ENCODE data around the gene IL10RA.
"Not testable (repeated sequence)": the region's sequence is repeated elsewhere in the genome, so short reads cannot be mapped to it uniquely, and the experiment has no call there.

Gene IL10RA

DNA sequence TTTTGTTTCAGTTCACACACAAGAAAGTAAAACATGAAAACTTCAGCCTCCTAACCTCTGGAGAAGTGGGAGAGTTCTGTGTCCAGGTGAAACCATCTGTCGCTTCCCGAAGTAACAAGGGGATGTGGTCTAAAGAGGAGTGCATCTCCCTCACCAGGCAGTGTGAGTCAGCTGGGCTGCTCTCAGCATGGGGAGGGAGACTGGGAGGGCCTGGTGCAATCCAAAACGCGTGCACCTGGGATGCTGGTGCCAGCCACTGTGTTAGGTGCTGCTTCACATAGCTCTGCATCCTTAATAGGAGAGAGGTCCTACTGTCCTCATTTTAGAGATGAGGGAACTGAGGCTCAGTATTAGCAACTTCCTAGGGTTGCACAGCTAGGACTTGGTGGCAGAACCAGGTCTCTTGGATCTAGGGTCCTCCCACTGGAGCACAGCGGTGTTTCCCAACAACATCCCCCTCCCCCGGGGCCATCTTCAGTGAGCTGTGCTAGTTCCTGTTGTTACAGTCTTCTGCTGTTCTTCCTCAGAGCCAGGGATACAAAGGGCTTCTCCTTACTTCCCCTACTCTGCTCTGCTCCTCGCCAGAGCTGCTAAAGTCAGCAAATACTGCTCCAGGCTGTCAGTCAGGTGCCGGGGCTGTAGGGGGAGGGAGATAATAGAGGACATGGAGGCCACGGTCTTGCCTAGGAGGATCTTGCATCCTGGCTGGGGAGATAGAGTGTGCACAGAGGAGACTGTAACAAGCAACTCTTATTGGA, 8.0 kb downstream of the IL10RA start:
- DNase-seq, result no peak

DNA sequence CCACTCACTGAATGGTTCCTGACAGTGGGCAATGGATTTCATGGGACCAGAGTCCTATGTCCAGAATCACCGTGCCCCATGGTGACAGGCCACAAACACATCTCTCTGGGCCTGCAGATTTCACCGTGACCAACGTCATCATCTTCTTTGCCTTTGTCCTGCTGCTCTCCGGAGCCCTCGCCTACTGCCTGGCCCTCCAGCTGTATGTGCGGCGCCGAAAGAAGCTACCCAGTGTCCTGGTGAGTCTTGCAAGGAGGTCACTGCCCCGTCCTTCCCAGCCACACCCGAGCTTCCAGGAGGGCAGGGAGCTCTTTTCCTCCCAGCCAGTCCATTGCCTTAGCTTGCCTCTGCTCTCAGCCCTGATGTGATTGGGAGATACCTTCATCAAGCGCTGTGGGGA, 9.3 kb downstream of the IL10RA start:
- no peak for DNase-seq

DNA sequence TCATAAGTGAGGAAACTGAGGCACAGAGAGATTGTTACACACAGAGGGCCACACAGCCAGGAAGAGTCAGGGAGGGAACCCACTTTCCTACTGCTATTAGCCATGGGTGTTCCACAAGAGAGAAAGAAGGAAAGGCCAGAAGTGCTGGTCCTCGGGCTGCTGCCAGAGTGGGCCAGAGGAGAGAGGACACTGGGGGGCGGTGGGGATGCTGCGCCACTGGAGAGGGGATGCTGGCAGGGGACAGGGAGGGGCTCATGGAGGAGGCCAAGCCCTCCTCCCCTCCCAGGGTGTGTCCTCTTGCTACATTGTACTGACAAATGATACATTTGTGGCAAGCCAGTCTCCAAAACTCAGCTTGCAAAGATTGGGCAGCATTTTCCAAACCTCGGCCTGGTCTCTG, 9.9 kb downstream of the IL10RA start:
- no peak for DNase-seq

DNA sequence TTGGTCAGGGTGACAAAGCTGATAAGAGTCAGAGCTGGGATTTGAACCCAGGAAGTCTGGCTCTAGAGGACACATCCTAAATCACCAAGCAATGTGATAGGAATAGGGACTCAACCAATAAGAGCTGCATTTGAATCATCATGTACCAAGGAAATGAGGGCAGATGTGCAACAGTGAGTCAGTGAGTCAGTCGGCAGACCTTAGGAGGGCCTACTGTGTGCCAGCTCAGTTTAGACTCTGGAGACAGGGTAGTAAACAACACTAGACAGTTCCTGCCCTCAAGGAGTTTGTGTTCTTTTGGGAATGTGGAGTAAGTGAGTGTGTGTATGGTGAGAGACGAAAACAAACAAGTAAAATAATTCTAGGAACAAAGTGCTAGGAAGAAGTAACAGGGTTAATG, 11.2 kb downstream of the IL10RA start:
- DNase-seq, result no peak

DNA sequence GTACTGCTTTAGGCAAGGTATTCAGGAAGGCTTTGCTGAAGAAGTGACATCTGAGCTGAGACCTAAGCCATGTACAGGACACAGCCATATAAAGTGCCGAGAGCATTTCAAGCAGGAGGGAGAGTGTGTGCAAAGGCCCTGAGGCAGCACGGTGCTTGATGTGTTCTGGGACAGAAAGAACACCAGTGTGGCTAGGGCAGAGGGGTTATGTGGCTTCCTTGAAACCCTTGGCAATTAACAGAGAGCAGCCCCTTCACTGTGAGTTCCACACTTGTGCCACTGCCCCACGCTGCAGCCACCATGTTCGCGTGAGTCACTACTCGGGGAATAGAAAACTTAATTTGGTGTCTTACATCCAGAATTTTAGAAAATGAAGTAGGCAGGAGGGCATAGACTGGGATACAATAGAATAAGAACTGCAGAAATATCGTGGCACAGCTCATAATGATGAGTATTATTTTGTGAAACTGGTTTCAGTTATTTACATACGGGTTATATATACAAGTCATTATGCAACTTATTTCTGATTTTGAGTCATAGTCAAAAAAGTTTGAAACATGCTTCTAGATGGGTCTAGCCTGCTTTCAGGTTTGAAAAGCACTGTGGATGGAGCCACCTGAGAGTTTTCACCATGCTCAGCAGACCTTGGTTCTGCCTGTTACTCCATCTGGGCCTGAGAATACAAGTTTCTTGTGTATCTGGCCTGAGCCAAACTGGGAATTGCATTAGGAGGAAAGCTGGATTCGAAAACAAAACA, 11.8 kb downstream of the IL10RA start:
- DNase-seq, result no peak

DNA sequence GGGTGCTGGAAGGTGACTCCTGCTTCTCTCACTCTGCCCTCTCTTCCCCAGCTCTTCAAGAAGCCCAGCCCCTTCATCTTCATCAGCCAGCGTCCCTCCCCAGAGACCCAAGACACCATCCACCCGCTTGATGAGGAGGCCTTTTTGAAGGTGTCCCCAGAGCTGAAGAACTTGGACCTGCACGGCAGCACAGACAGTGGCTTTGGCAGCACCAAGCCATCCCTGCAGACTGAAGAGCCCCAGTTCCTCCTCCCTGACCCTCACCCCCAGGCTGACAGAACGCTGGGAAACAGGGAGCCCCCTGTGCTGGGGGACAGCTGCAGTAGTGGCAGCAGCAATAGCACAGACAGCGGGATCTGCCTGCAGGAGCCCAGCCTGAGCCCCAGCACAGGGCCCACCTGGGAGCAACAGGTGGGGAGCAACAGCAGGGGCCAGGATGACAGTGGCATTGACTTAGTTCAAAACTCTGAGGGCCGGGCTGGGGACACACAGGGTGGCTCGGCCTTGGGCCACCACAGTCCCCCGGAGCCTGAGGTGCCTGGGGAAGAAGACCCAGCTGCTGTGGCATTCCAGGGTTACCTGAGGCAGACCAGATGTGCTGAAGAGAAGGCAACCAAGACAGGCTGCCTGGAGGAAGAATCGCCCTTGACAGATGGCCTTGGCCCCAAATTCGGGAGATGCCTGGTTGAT, 12.6 kb downstream of the IL10RA start:
- no peak for DNase-seq

DNA sequence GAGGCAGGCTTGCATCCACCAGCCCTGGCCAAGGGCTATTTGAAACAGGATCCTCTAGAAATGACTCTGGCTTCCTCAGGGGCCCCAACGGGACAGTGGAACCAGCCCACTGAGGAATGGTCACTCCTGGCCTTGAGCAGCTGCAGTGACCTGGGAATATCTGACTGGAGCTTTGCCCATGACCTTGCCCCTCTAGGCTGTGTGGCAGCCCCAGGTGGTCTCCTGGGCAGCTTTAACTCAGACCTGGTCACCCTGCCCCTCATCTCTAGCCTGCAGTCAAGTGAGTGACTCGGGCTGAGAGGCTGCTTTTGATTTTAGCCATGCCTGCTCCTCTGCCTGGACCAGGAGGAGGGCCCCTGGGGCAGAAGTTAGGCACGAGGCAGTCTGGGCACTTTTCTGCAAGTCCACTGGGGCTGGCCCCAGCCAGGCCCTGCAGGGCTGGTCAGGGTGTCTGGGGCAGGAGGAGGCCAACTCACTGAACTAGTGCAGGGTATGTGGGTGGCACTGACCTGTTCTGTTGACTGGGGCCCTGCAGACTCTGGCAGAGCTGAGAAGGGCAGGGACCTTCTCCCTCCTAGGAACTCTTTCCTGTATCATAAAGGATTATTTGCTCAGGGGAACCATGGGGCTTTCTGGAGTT, 13.3 kb downstream of the IL10RA start:
- no peak for DNase-seq

DNA sequence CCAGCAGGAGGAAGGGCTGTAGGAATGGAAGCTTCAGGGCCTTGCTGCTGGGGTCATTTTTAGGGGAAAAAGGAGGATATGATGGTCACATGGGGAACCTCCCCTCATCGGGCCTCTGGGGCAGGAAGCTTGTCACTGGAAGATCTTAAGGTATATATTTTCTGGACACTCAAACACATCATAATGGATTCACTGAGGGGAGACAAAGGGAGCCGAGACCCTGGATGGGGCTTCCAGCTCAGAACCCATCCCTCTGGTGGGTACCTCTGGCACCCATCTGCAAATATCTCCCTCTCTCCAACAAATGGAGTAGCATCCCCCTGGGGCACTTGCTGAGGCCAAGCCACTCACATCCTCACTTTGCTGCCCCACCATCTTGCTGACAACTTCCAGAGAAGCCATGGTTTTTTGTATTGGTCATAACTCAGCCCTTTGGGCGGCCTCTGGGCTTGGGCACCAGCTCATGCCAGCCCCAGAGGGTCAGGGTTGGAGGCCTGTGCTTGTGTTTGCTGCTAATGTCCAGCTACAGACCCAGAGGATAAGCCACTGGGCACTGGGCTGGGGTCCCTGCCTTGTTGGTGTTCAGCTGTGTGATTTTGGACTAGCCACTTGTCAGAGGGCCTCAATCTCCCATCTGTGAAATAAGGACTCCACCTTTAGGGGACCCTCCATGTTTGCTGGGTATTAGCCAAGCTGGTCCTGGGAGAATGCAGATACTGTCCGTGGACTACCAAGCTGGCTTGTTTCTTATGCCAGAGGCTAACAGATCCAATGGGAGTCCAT, 14.1 kb downstream of the IL10RA start:
- DNase-seq, result no peak

DNA sequence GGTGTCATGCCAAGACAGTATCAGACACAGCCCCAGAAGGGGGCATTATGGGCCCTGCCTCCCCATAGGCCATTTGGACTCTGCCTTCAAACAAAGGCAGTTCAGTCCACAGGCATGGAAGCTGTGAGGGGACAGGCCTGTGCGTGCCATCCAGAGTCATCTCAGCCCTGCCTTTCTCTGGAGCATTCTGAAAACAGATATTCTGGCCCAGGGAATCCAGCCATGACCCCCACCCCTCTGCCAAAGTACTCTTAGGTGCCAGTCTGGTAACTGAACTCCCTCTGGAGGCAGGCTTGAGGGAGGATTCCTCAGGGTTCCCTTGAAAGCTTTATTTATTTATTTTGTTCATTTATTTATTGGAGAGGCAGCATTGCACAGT, 14.6 kb downstream of the IL10RA start:
- no peak for DNase-seq

DNA sequence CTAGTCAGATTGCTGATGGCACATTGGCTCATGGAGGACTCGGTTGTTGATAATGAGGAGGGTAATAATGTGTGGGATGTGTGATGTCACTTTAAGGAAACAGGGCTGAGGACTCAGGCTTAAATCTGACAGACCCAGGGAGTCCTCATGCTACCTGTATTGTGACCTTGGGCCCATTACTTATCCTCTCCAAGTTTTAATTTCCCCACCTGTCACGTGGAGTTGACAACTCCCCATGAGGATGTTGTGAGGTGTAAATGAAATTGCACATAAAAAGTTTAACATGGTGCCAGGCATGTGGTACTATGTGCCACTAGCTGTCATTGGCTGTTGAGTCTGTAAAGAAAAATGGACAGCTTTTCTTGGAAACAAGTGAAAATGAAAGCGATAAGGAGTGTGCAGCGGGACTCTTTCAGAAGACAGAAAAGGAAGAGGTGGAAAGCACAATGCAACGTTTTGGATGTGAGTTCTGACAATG, 15.3 kb downstream of the IL10RA start:
- no peak for DNase-seq

DNA sequence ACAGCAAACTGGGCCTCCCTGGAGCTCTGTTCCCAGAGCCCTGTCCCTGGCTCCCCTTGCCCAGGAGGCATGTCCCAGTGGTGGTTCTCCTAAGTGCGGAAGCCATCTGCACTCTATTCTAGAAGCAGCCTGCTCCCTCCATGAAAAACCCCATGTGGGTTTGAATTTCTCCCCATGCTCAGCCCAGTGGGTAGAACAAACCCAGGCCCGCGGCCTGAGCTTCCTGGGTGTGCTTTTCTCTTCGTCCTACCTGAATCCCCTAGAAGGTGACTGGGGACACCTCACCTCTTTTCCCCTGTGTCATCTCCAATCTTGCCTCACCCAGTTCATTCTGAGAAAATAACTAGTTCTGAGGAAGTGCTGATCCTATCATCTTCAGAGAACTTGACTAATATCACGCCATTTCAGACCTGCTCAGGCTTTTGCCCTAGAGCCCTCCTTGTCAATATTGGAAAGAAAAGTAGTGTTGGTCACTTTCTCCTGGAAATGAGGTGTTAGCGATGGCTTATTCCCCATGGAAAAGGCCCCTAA, 15.9 kb downstream of the IL10RA start:
- no peak for DNase-seq

DNA sequence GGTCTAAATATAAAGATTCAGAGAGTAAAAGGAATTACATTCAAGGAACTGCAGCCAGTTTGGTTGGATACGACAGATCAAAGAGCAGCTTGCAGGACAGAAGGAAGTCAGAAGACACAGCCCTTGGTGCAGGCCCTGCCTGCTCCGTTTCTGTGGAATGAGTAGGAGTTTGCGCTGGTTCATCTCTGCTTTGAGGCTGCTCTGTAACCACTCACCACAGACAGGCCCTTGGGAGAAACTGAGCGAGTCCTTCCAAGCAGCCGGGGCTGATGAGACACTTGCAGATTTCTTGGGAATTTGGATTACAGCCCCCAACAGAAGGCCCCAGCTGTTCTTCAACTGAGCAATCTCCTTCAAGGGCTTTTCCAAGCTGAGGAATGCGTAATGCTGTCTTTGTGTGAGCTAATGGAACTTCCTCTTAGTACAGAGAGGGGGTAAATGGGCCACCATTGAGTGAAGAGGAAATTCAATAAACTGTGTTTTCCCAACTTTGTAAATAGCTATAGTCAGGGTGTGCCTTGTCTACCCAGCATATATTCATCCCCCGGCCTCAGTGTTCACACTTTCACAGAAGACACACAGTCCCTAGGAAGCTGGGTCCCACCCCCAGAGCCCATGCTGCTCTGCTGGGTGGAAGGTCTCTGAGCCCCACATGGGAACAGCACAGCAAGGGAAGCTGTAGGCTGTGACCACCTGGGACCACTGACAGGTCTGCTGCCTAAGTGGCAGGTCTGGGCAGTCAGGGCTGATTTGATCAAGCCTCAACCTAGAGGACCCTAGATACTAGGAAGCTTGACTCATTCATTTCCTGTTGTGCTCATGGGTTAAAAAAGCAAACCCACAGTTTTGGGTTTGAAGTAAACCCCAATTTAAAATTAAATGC, 16.6 kb downstream of the IL10RA start:
- no peak for DNase-seq

DNA sequence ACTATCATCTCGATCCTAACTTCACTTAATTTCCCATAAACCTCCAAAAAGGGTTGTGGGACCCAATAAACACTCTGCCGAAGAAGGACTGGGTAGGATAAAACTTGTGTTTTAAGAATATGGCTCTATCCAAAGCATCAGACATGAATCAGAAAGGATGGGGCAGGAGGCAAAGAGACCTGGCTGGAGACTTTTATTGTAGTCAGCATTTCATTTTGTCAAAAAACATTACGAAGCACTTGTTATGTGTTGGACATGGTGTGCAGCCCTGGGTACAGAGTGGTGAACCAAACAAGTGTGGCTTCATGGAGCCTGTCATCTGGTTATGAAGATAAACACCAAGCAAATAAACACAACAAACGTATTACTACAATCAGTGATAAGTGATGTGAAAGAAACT, 17.3 kb downstream of the IL10RA start:
- DNase-seq, result no peak

DNA sequence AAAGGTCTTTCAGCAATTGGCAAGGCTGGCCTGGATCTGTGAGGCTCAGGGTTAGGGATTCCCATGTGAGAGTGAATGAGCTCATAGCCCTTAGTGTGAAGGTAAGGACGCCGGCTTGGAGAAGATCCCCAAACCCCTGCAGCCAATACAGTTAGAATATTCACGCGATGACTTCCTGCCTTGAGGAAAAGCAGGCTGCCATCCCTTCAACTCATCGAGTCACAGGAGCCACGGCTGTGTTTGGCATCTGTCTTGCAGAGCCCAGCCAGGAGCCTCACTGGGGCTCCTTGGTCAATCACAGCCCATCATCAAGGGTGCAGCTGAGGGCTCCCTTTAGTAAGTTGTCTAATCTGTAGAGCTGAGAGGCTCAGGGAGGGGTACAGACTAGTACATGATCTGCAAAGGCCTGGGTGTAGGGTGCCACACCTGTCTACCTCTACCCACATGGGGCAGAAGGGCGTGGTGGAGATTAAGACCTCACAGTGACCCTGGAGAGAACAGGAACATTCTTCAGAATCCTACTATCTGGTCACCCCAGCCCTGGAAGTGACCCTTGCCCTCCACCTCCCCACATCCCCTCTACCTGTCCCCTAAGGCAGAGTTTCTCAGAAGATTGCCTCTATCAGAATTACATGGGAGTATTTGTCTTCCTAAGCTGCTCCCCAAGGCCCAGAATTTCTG, 18.5 kb downstream of the IL10RA start:
- no peak for DNase-seq

DNA sequence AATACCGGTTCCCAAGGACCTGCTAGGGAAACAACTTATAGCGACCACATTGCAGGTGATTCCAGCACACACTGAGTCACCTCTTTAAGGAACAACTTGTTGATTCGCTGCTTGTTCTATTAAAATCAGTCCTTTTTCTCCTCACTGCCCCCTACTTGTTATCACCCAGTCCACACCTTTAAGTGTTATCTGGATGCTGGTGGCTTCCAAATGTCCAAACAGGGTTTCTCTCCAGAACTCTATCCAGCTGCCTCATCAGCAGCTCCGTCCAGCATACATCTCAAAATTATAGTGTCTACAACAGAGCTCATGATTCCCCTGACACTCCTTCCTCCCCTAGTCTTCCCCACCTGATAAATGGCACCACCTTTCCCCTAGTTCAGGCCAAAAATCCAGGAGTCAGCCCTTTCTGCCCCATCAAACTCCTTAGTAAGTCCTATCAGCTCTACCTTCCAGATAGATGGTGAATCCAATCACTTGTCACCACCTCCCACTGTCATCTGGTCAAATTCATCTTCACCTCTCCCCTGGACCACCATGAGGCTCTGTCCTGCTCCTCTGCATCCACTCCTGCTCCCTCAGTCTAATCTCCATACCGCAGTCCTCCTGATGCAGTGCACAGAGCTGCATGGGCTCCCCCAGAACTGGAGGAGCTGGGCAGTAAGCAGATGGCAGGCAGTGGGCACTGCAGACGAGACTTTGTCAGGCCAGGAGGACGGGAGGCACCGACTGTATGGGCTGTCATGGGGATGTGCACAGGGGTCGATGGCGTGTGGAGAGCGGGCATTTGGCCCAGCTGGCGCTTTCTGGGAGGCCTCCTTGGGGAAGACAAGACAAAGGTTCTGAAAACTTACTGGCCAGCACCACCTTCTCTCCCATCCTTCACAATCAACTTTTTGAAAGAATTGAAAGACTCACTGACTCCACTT, 19.3 kb downstream of the IL10RA start:
- DNase-seq, result no peak

DNA sequence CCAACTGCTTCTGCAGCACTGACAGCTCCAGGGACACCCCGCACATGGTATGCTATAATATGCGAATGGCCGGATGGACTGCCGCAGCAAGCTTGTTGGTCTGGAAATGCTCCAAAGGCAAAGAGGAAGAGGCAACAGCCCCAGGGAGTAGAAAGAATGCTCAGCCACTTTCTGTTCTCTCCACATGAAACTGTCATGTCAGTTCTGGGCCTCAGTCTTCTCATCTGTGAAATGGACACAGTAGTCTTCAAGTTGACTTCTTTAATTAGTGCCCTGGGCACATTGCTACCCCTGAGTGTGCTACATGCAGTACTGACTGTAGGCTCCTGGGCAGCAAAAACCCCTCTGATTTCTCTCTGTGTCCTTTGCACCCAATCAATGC, 19.9 kb downstream of the IL10RA start:
- DNase-seq, result no peak

DNA sequence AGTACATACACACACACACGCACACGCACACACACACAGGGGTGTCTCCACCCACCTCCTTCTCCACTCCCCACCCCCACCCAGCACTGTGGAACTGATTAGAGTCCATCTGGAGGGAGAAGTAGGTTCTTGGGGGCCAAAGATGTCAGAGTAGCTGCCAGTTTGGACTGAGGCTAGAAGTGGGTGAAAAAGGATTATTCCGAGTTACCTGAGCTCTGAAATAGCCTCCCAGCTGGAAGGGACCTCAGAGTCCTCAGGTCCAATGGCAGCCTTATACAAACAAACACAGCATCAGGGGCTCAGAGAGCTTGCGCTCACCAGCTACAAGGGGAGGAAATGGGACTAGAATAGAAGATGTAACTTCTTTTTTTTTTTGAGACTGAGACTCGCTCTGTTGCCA, 20.8 kb downstream of the IL10RA start:
- no peak for DNase-seq

DNA sequence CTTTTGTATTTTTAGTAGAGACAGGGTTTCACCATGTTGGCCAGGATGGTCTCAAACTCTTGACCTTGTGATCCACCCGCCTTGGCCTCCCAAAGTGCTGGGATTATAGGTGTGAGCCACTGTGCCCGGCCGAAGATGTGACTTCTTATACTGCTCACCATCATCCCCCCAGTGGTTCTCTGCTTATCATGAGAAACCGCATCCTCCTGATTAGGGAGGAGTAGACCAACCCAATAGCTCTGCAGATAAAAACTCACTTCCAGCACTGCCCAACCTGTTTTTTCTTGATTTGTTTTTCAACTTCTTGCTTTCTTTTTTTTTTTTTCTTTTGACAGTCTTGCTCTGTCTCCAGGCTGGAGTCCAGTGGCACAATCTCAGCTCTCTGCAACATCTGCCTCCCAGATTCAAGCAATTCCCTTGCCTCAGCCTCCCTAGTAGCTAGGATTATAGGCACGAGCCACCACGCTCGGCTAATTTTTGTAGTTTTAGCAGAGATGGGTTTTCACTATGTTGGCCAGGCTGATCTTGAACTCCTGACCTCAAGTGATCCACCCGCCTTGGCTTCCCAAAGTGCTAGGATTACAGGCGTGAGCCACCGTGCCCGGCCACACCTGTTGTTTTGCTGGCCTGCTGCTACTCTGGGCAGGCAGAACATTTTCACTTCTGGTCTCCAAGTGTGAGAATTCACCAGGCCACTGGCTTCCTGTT, 21.5 kb downstream of the IL10RA start:
- not testable (repeated sequence) for DNase-seq
